Endothelial cell of umbilical vein (primary cell): Measurements from ENCODE around the gene CLDN22. TPM values are rescaled to one million over a fixed set of nuclear protein-coding genes. Genes with fewer than 3 reads are reported as not detected.

Source experiments
- BruUV-seq: library from RNA; stranded (reverse); fragments of 400-500 nt; replicated peaks from 2 replicates; lab custom pipeline; 2021; lab: Mats Ljungman, UMichigan
- CTCF ChIA-PET: fragments of 300-600, 350-600 bp; sonication (Branson Sonifier 250); formaldehyde crosslinking; loops from one replicate; lab custom pipeline; 2021; ENCODE audit warnings: antibody characterized with exemption, inconsistent platforms; lab: Charles Lee
- POLR2A ChIA-PET: fragments of 300-600, 350-600 bp; sonication (Branson Sonifier 250); formaldehyde crosslinking; loops from one replicate; lab custom pipeline; 2021; ENCODE audit warnings: antibody characterized with exemption, inconsistent platforms; lab: Charles Lee
- DNase-seq: peaks from one replicate; pipeline ENCODE4 v3.0.0-alpha.2; 2011; ENCODE audit warnings: low read depth, low spot score
- FAIRE-seq: peaks from 2 replicates; lab custom pipeline; 2011; peaks lifted over from hg19 to GRCh38; lab: Jason Lieb, UNC
- H2AFZ ChIP-seq: 2 replicates; pipeline ENCODE4 v1.6.0; 2012; ENCODE audit warnings: low read depth, low read length, control low read depth, inconsistent platforms
- H3K27ac ChIP-seq: 2 replicates; pipeline ENCODE4 v1.5.1; 2011; ENCODE audit warnings: low read depth, mild to moderate bottlenecking, control low read depth, low read length, moderate library complexity; ENCODE audit not compliant: insufficient read depth
- H3K27me3 ChIP-seq, 2 experiments: 2 replicates each; pipeline versions ENCODE4 v1.6.0 to v1.6.1; 2011; ENCODE audit warnings: low read length in 2 of 2, mixed read lengths in 1 of 2; ENCODE audit not compliant: control insufficient read depth in 2 of 2, insufficient read depth in 2 of 2
- H3K36me3 ChIP-seq, 2 experiments: 2 replicates in 1 of 2; 3 replicates in 1 of 2; pipeline ENCODE4 v1.5.1; 2011; ENCODE audit warnings: low read length in 2 of 2, mild to moderate bottlenecking in 1 of 2, moderate library complexity in 1 of 2; ENCODE audit not compliant: control insufficient read depth in 2 of 2, insufficient read depth in 2 of 2; ENCODE audit errors: extremely low read depth in 1 of 2
- H3K4me1 ChIP-seq: 3 replicates; pipeline ENCODE4 v1.5.1; 2011; ENCODE audit warnings: mild to moderate bottlenecking, low read length; ENCODE audit not compliant: control insufficient read depth, insufficient read depth; ENCODE audit errors: extremely low read depth
- H3K4me2 ChIP-seq: 2 replicates; pipeline ENCODE4 v1.6.1; 2011; ENCODE audit warnings: low read length, control low read depth, mixed read lengths; ENCODE audit not compliant: insufficient read depth
- H3K4me3 ChIP-seq, 3 experiments: fragments of 200-600 bp in 1 of 3; sonication (generic), shearing (Covaris generic) in 1 of 3; replicated peaks in 1 of 3; 2 replicates each; pipeline ENCODE4 v1.5.1; 2011 to 2016; ENCODE audit warnings: control low read depth in 3 of 3, low read length in 3 of 3, mild to moderate bottlenecking in 2 of 3, inconsistent platforms in 1 of 3, low read depth in 1 of 3, moderate library complexity in 1 of 3; ENCODE audit not compliant: insufficient read depth in 1 of 3
- H3K79me2 ChIP-seq: 2 replicates; pipeline ENCODE4 v1.6.0; 2012; ENCODE audit warnings: low read length, inconsistent platforms; ENCODE audit not compliant: control insufficient read depth, insufficient read depth
- H3K9ac ChIP-seq: replicated peaks from 2 replicates; pipeline ENCODE3; 2011; ENCODE audit warnings: low read length, control low read depth; ENCODE audit not compliant: insufficient read depth; ENCODE audit errors: extremely low read depth
- H3K9me1 ChIP-seq: replicated peaks from 3 replicates; pipeline ENCODE4 v1.6.0; 2011; ENCODE audit warnings: mild to moderate bottlenecking, low read length; ENCODE audit not compliant: control insufficient read depth, insufficient read depth; ENCODE audit errors: extremely low read depth
- H3K9me3 ChIP-seq: replicated peaks from 2 replicates; pipeline ENCODE4 v1.5.1; 2012; ENCODE audit warnings: low read length, inconsistent platforms; ENCODE audit not compliant: control insufficient read depth, insufficient read depth
- H4K20me1 ChIP-seq: replicated peaks from 2 replicates; pipeline ENCODE3; 2011; ENCODE audit warnings: mild to moderate bottlenecking, low read length; ENCODE audit not compliant: control insufficient read depth, insufficient read depth; ENCODE audit errors: extremely low read depth
- CTCF ChIP-seq, 2 donors: IDR thresholded peaks; 1 replicate in 1 of 2; 2 replicates in 1 of 2; pipeline ENCODE4 v1.5.1; 2011; ENCODE audit warnings: low read length in 2 of 2, mild to moderate bottlenecking in 2 of 2, moderate library complexity in 2 of 2, control low read depth in 1 of 2, inconsistent platforms in 1 of 2, low read depth in 1 of 2; ENCODE audit not compliant: insufficient read depth in 1 of 2; ENCODE audit errors: extremely low read depth in 1 of 2
- EZH2 ChIP-seq: IDR thresholded peaks from 2 replicates; pipeline ENCODE4 v1.6.1; 2012; ENCODE audit warnings: borderline replicate concordance, low read depth, mild to moderate bottlenecking, moderate library complexity, low read length, inconsistent platforms; ENCODE audit not compliant: severe bottlenecking
- FOS ChIP-seq: IDR thresholded peaks from 2 replicates; pipeline ENCODE4 v1.6.1; 2011; ENCODE audit warnings: mild to moderate bottlenecking, low read length, moderate library complexity, borderline replicate concordance; ENCODE audit not compliant: insufficient read depth
- GATA2 ChIP-seq: IDR thresholded peaks from 2 replicates; pipeline ENCODE4 v1.7.0; 2011; ENCODE audit warnings: low read depth, mild to moderate bottlenecking, moderate library complexity, mixed read lengths, low read length; ENCODE audit not compliant: insufficient read length, insufficient read depth
- JUN ChIP-seq: IDR thresholded peaks from 2 replicates; pipeline ENCODE4 v1.6.1; 2011; ENCODE audit warnings: borderline replicate concordance, low read depth; ENCODE audit not compliant: insufficient read length, insufficient read depth
- MYC ChIP-seq: IDR thresholded peaks from one replicate; pipeline ENCODE4 v1.6.1; 2011; ENCODE audit warnings: mild to moderate bottlenecking, low read depth, low read length
- POLR2A ChIP-seq: IDR thresholded peaks from 2 replicates; pipeline ENCODE4 v1.6.1; 2012; ENCODE audit warnings: low read depth, mild to moderate bottlenecking, control low read depth, low read length
- POLR2AphosphoS5 ChIP-seq: IDR thresholded peaks from 2 replicates; pipeline ENCODE4 v1.6.1; 2012; ENCODE audit warnings: low read depth, mild to moderate bottlenecking, control low read depth, low read length, moderate library complexity; ENCODE audit not compliant: insufficient read depth
- dilution Hi-C: fragments of 300-500 bp; cut with MboI; formaldehyde crosslinking; loops from one replicate; pipeline ENCODE4 v1.15.0; 2019; ENCODE audit warnings: low sequenced_read_pairs; ENCODE audit not compliant: extremely low pct_ligation_motif_present
- intact Hi-C: fragments of 100-400 bp; cut with micrococcal nuclease; formaldehyde crosslinking; loops from one replicate; pipeline ENCODE4 v1.10.0; 2022
- polyA plus RNA-seq, 4 experiments: library from polyadenylated mRNA; depleted of rRNA in 3 of 4; stranded (reverse) in 3 of 4; unstranded in 1 of 4; fragments of >200 nt; gene quantifications; 2 replicates each; pipeline versions ENCODE4 v1.2.1 to v1.2.3, GENCODE V29; 2011 to 2012; ENCODE audit warnings: missing spikeins in 1 of 4
- total RNA-seq: library from RNA; stranded (reverse); gene quantifications from 2 replicates; pipeline ENCODE4 v1.2.3, GENCODE V29; 2021
- TF ChIP-seq, protein P1 (sequence below): IDR thresholded peaks from 2 replicates; pipeline ENCODE4 v1.6.1; 2011; ENCODE audit not compliant: insufficient read depth, insufficient read length

The CLDN22 gene
- total and polyA plus RNA-seq, 2 donors (not counting 3 experiments of a cell fraction or from before 2014, with no cell fraction given) = not detected

- no TSS peak for BruUV-seq
- H3K9me1 ChIP-seq = no peaks in the 10 kb centered on the region
- no peaks in the 10 kb centered on the region for H3K79me2 ChIP-seq
- peaks cover 9% of the 10 kb centered on the region for H3K4me1 ChIP-seq
- dilution Hi-C loops = no loop called here
- no peak overlapping the region for H3K27ac ChIP-seq
- H3K4me2 ChIP-seq = no peak overlapping the region
- intact Hi-C loops = no loop called here
- H4K20me1 ChIP-seq = no peaks in the 10 kb centered on the region
- no peaks in the 10 kb centered on the region for H3K9me3 ChIP-seq
- DNase-seq (no peak), FAIRE-seq (no peak)
- H3K36me3 ChIP-seq = peaks cover 2 to 13% of the 10 kb centered on the region in 2 experiments
- POLR2A ChIA-PET = no interaction called here
- CTCF ChIA-PET = interaction anchor here (1.1 kb wide), 2 partner anchors 10 to 218 kb away, joined by 3 to 4 read pairs; no protein-coding TSS in a partner anchor
- H2AFZ ChIP-seq = no peak overlapping the region
- TF ChIP-seq MYC (no peak), CTCF (IDR thresholded peaks at IDR 0.05; ENCODE audit: extremely low read depth in 1 of 2, insufficient read depth in 1 of 2, low read depth in 1 of 2, low read length in 2 of 2) (no peak)
- no peaks in the 10 kb centered on the region for H3K27me3 ChIP-seq
- no peak overlapping the region for H3K9ac ChIP-seq
- no peak overlapping the region for H3K4me3 ChIP-seq
These were observed 29.0 kb downstream of the CLDN22 start for GRCh38 chr4:183291070-183291469.

- intact Hi-C loops = loop anchor here (5.0 kb wide), 1 partner anchor 108 kb away; no protein-coding TSS in a partner anchor
- POLR2A ChIA-PET = no interaction called here
- no peak for DNase-seq
- H3K9me3 ChIP-seq = no peaks in the 10 kb centered on the region
- peaks cover 5 to 16% of the 10 kb centered on the region in 2 experiments for H3K36me3 ChIP-seq
- BruUV-seq = no TSS peak
- H3K4me2 ChIP-seq = no peak overlapping the region
- CTCF ChIA-PET = interaction anchor here (0.6 to 0.9 kb wide), 2 partner anchors 45 to 118 kb away, joined by 3 to 4 read pairs; no protein-coding TSS in a partner anchor
- no peaks in the 10 kb centered on the region for H3K9me1 ChIP-seq
- H3K4me1 ChIP-seq = peaks cover 9% of the 10 kb centered on the region
- no peak overlapping the region for H2AFZ ChIP-seq
- no peak overlapping the region for H3K4me3 ChIP-seq
- dilution Hi-C loops = no loop called here
- H3K27ac ChIP-seq = no peak overlapping the region
- TF ChIP-seq CTCF (IDR thresholded peaks at IDR 0.05; ENCODE audit: extremely low read depth in 1 of 2, insufficient read depth in 1 of 2, low read depth in 1 of 2, low read length in 2 of 2) (no peak), EZH2 (no peak), POLR2AphosphoS5 (no peak), GATA2 (no peak), MYC (no peak), JUN (no peak), FOS (no peak), POLR2A (no peak)
- TF ChIP-seq, protein P1, sequence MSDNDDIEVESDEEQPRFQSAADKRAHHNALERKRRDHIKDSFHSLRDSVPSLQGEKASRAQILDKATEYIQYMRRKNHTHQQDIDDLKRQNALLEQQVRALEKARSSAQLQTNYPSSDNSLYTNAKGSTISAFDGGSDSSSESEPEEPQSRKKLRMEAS = no peak
- H4K20me1 ChIP-seq = no peaks in the 10 kb centered on the region
- no peaks in the 10 kb centered on the region for H3K27me3 ChIP-seq
- H3K9ac ChIP-seq = no peak overlapping the region
- no peaks in the 10 kb centered on the region for H3K79me2 ChIP-seq
- no peak for FAIRE-seq
These were observed 30.4 kb downstream of the CLDN22 start for GRCh38 chr4:183289688-183290087.
